Activated naive CD8-positive, alpha-beta T cell treated with anti-CD3 and anti-CD28 coated beads, Interleukin-2, amount 10 ng/mL, durations not matched to agents 7 days and 5 days (primary cell): ENCODE data around the gene GCNT2. TPM values are rescaled to one million over a fixed set of nuclear protein-coding genes. Genes with fewer than 3 reads are reported as not detected.
A peak's percentile ranks its signal among the peaks of the same experiment; 100 is the strongest.

Experiments used
- ATAC-seq: fragments of 150-1000 bp; cut with Tn5 transposase; one replicate; pipeline ENCODE4 v1.10.0; 2021; ENCODE audit warnings: low read depth, moderate library complexity
- POLR2A ChIA-PET: fragments of 350-600 bp; sonication (Branson Sonifier 250); formaldehyde crosslinking; loops from one replicate; lab custom pipeline; 2021; ENCODE audit warnings: antibody characterized with exemption; lab: Charles Lee
- DNase-seq: peaks from one replicate; pipeline ENCODE4 v3.0.0; 2021
- H3K27ac Mint-ChIP-seq: one replicate; pipeline ENCODE4 v1.8.0; 2022; ENCODE audit warnings: mild to moderate bottlenecking, mixed read lengths
- H3K27me3 Mint-ChIP-seq: one replicate; pipeline ENCODE4 v1.8.0; 2022; ENCODE audit warnings: mild to moderate bottlenecking, moderate library complexity, mixed read lengths
- H3K36me3 Mint-ChIP-seq: one replicate; pipeline ENCODE4 v1.8.0; 2021; ENCODE audit warnings: mild to moderate bottlenecking, mixed read lengths
- H3K4me1 Mint-ChIP-seq: one replicate; pipeline ENCODE4 v1.8.0; 2021; ENCODE audit warnings: mixed read lengths
- H3K4me3 Mint-ChIP-seq: one replicate; pipeline ENCODE4 v1.8.0; 2022; ENCODE audit warnings: mild to moderate bottlenecking, moderate library complexity, mixed read lengths
- H3K9me3 Mint-ChIP-seq: one replicate; pipeline ENCODE4 v1.8.0; 2021; ENCODE audit warnings: mixed read lengths
- total RNA-seq, 2 experiments: library from RNA; stranded (reverse); gene quantifications; one replicate each; pipeline ENCODE4 v1.2.3, GENCODE V29; 2021

GCNT2 gene
- total RNA-seq, 2 experiments from 2014 or later, result 7.5 to 8.9 TPM

GRCh38 chr6:10582774-10583508 lies 61.8 kb downstream of the GCNT2 start:
- POLR2A ChIA-PET, result interaction anchor here (1.1 kb wide), 1 partner anchor 77 kb away, joined by 4 read pairs; no protein-coding TSS in a partner anchor
- peak overlapping the region; percentile 49 for H3K4me3 Mint-ChIP-seq
- peak; percentile 33 for DNase-seq
- H3K27me3 Mint-ChIP-seq, result no peaks in the 10 kb centered on the region
- peaks cover 42% of the 10 kb centered on the region for H3K4me1 Mint-ChIP-seq
- peak overlapping the region; percentile 76 for H3K27ac Mint-ChIP-seq
- H3K36me3 Mint-ChIP-seq, result peaks cover 7% of the 10 kb centered on the region
- H3K9me3 Mint-ChIP-seq, result no peaks in the 10 kb centered on the region
- ATAC-seq, result no peak

GRCh38 chr6:10583509-10583901 lies 62.4 kb downstream of the GCNT2 start:
- H3K4me1 Mint-ChIP-seq, result peaks cover 42% of the 10 kb centered on the region
- H3K36me3 Mint-ChIP-seq, result peaks cover 6% of the 10 kb centered on the region
- H3K27ac Mint-ChIP-seq, result peak overlapping the region; percentile 76
- DNase-seq (no peak), ATAC-seq (peak; percentile 41)
- H3K27me3 Mint-ChIP-seq, result no peaks in the 10 kb centered on the region
- H3K4me3 Mint-ChIP-seq, result peak overlapping the region; percentile 49
- H3K9me3 Mint-ChIP-seq, result no peaks in the 10 kb centered on the region
- POLR2A ChIA-PET, result interaction anchor here (1.1 kb wide), 1 partner anchor 77 kb away, joined by 4 read pairs; no protein-coding TSS in a partner anchor

GRCh38 chr6:10584607-10585006 lies 63.5 kb downstream of the GCNT2 start:
- no peak for ATAC-seq
- Mint-ChIP-seq H3K36me3 (peaks cover 6% of the 10 kb centered on the region), H3K27ac (no peak overlapping the region), H3K9me3 (no peaks in the 10 kb centered on the region), H3K4me1 (peaks cover 42% of the 10 kb centered on the region), H3K27me3 (no peaks in the 10 kb centered on the region), H3K4me3 (peak overlapping the region; percentile 49)
- no peak for DNase-seq
- POLR2A ChIA-PET, result no interaction called here

GRCh38 chr6:10585209-10585845 lies 64.2 kb downstream of the GCNT2 start:
- no peaks in the 10 kb centered on the region for H3K27me3 Mint-ChIP-seq
- no peak overlapping the region for H3K4me3 Mint-ChIP-seq
- peak overlapping the region; percentile 29 for H3K27ac Mint-ChIP-seq
- H3K4me1 Mint-ChIP-seq, result peaks cover 42% of the 10 kb centered on the region
- POLR2A ChIA-PET, result no interaction called here
- DNase-seq (no peak), ATAC-seq (no peak)
- H3K9me3 Mint-ChIP-seq, result no peaks in the 10 kb centered on the region
- H3K36me3 Mint-ChIP-seq, result peaks cover 6% of the 10 kb centered on the region

GRCh38 chr6:10586302-10586701 lies 65.2 kb downstream of the GCNT2 start:
- Mint-ChIP-seq H3K27ac (no peak overlapping the region), H3K27me3 (no peaks in the 10 kb centered on the region), H3K4me1 (peaks cover 38% of the 10 kb centered on the region), H3K9me3 (peaks cover 2% of the 10 kb centered on the region), H3K36me3 (peaks cover 10% of the 10 kb centered on the region), H3K4me3 (no peak overlapping the region)
- no peak for ATAC-seq
- POLR2A ChIA-PET, result interaction anchor here (1.5 kb wide), 1 partner anchor 58 kb away, joined by 3 read pairs; no protein-coding TSS in a partner anchor
- DNase-seq, result no peak

GRCh38 chr6:10587656-10588406 lies 66.7 kb downstream of the GCNT2 start:
- Mint-ChIP-seq H3K36me3 (peaks cover 10% of the 10 kb centered on the region), H3K27ac (no peak overlapping the region), H3K4me3 (no peak overlapping the region), H3K27me3 (no peaks in the 10 kb centered on the region), H3K9me3 (peaks cover 2% of the 10 kb centered on the region), H3K4me1 (peaks cover 30% of the 10 kb centered on the region)
- DNase-seq (peak; percentile 35), ATAC-seq (peak; percentile 73)
- POLR2A ChIA-PET, result interaction anchor here (1.5 kb wide), 2 partner anchors 59 to 106 kb away, joined by 3 to 11 read pairs; partner anchors contain the start of genes C6orf52 and PAK1IP1

- H3K4me1 Mint-ChIP-seq, result peaks cover 21% of the 10 kb centered on the region
- DNase-seq, result no peak
- H3K27ac Mint-ChIP-seq, result no peak overlapping the region
- POLR2A ChIA-PET, result no interaction called here
- H3K9me3 Mint-ChIP-seq, result peaks cover 2% of the 10 kb centered on the region
- H3K27me3 Mint-ChIP-seq, result no peaks in the 10 kb centered on the region
- H3K4me3 Mint-ChIP-seq, result no peak overlapping the region
- ATAC-seq, result no peak
- peaks cover 10% of the 10 kb centered on the region for H3K36me3 Mint-ChIP-seq
Observed at GRCh38 chr6:10588562-10589428, 67.6 kb downstream of the GCNT2 start.

GRCh38 chr6:10589429-10589727 lies 68.2 kb downstream of the GCNT2 start:
- Mint-ChIP-seq H3K27ac (no peak overlapping the region), H3K4me1 (peaks cover 15% of the 10 kb centered on the region), H3K27me3 (no peaks in the 10 kb centered on the region), H3K36me3 (peaks cover 10% of the 10 kb centered on the region), H3K9me3 (peaks cover 2% of the 10 kb centered on the region), H3K4me3 (no peak overlapping the region)
- POLR2A ChIA-PET, result no interaction called here
- ATAC-seq (no peak), DNase-seq (no peak)

- POLR2A ChIA-PET, result no interaction called here
- Mint-ChIP-seq H3K36me3 (peaks cover 11% of the 10 kb centered on the region), H3K9me3 (peaks cover 2% of the 10 kb centered on the region), H3K4me1 (peaks cover 9% of the 10 kb centered on the region), H3K27me3 (no peaks in the 10 kb centered on the region), H3K4me3 (no peak overlapping the region), H3K27ac (no peak overlapping the region)
- no peak for DNase-seq
- ATAC-seq, result no peak
Observed at GRCh38 chr6:10589983-10590382, 68.8 kb downstream of the GCNT2 start.

- peaks cover 6% of the 10 kb centered on the region for H3K36me3 Mint-ChIP-seq
- DNase-seq (no peak), ATAC-seq (no peak)
- peaks cover 6% of the 10 kb centered on the region for H3K4me1 Mint-ChIP-seq
- no peak overlapping the region for H3K27ac Mint-ChIP-seq
- peaks cover 2% of the 10 kb centered on the region for H3K9me3 Mint-ChIP-seq
- POLR2A ChIA-PET, result no interaction called here
- no peaks in the 10 kb centered on the region for H3K27me3 Mint-ChIP-seq
- no peak overlapping the region for H3K4me3 Mint-ChIP-seq
Observed at GRCh38 chr6:10591422-10592160, 70.4 kb downstream of the GCNT2 start.

- no peak for ATAC-seq
- Mint-ChIP-seq H3K27ac (no peak overlapping the region), H3K4me3 (no peak overlapping the region), H3K9me3 (no peaks in the 10 kb centered on the region), H3K36me3 (peaks cover 2% of the 10 kb centered on the region), H3K4me1 (peaks cover 8% of the 10 kb centered on the region), H3K27me3 (no peaks in the 10 kb centered on the region)
- POLR2A ChIA-PET, result interaction anchor here (0.7 kb wide), 1 partner anchor 125 kb away, joined by 4 read pairs; no protein-coding TSS in a partner anchor
- DNase-seq, result no peak
Observed at GRCh38 chr6:10595731-10596664, 74.8 kb downstream of the GCNT2 start.
